Inflammatory macrophage treated with lipopolysaccharide for 4 hours (primary cell): ENCODE measurements around the gene TKTL1.

Experiments used
- DNase-seq: peaks from one replicate; pipeline ENCODE4 v3.0.0-alpha.2; 2020

TKTL1 gene

GRCh38 chrX:154378799-154379568 lies 83.4 kb downstream of the TKTL1 start, which contains the start of gene EMD:
EMD (plus strand) TSS chrX:154379295; CDS start chrX:154379485, 190 bp downstream.
- DNase-seq, result peak; percentile 96

- no peak for DNase-seq
These were observed 84.0 kb downstream of the TKTL1 start for GRCh38 chrX:154379569-154379951.
